ENCODE measurements around the gene FERMT2. TPM values are rescaled to one million over a fixed set of nuclear protein-coding genes. Genes with fewer than 3 reads are reported as not detected.

The FERMT2 gene
- total and polyA plus RNA-seq, 9 of the 15 experiments (the other 6 are each of a cell fraction or from before 2014, with no cell fraction given), result 0.10 to 1.3 (median 0.40) TPM

GRCh38 chr14:52873065-52873464, 77.8 kb downstream of the FERMT2 start:
- Histone ChIP-seq H3K4me3 (no peak overlapping the region), H3K27me3 (ENCODE audit: control insufficient read depth in 2 of 2, insufficient read depth in 2 of 2, low read length in 2 of 2) (0 out of 5 replicates have a peak, but pooled peaks cover 0 to 6% of the 10 kb centered on the region in 2 experiments), H3K9me1 (ENCODE audit: control insufficient read depth, insufficient read depth, low read length) (no peaks in the 10 kb centered on the region), H2AFZ (ENCODE audit: low read depth, low read length) (no peak overlapping the region), H3K9ac (ENCODE audit: insufficient read depth in 1 of 2, low read depth in 2 of 2, low read length in 2 of 2) (no peak overlapping the region), H3K9me3 (replicated peaks; ENCODE audit: control insufficient read depth, insufficient read depth, low read depth, low read length) (no peaks in the 10 kb centered on the region), H3K36me3 (ENCODE audit: control insufficient read depth, insufficient read depth, low read length) (no peaks in the 10 kb centered on the region), H4K20me1 (replicated peaks; ENCODE audit: control insufficient read depth, insufficient read depth, low read length) (no peaks in the 10 kb centered on the region), H3K4me2 (ENCODE audit: insufficient read depth, low read length) (no peak overlapping the region), H3K27ac (ENCODE audit: extremely low read depth, low read depth, low read length) (no peak overlapping the region), H3K4me1 (replicated peaks in 1 of 2; ENCODE audit: control insufficient read depth in 2 of 2, insufficient read depth in 2 of 2, low read length in 2 of 2) (no peaks in the 10 kb centered on the region), H3K79me2 (ENCODE audit: control insufficient read depth, insufficient read depth, low read length) (no peaks in the 10 kb centered on the region)
- ATAC-seq (no peak), DNase-seq (ENCODE audit: extremely low read depth in 1 of 4, low spot score in 3 of 4) (no peak), FAIRE-seq (no peak)
- in situ Hi-C loops (cut with MboI), result no loop called here
- intact Hi-C loops (cut with micrococcal nuclease), result no loop called here
- no TSS peak for BruUV-seq (replicated peaks)
- ChIA-PET CTCF (ENCODE audit: low intra/inter-chr PET ratio) (no interaction called here), POLR2A (interaction anchor here (0.7 kb wide), 1 partner anchor 72 kb away, joined by 3 read pairs; no protein-coding TSS in a partner anchor)
- TF ChIP-seq MCM7 (IDR thresholded peaks at IDR 0.05) (no peak), TCF15 (CRISPR knock-in tag; IDR thresholded peaks at IDR 0.05) (no peak)
- 13% methylated on average over 4 of the region's 4 CpGs for WGBS (ENCODE audit: insufficient coverage, low coverage, missing lambda C conversion rate)

- Histone ChIP-seq H4K20me1 (replicated peaks; ENCODE audit: control insufficient read depth, insufficient read depth, low read length) (no peaks in the 10 kb centered on the region), H3K27ac (ENCODE audit: extremely low read depth, low read depth, low read length) (no peak overlapping the region), H2AFZ (ENCODE audit: low read depth, low read length) (no peak overlapping the region), H3K36me3 (ENCODE audit: control insufficient read depth, insufficient read depth, low read length) (no peaks in the 10 kb centered on the region), H3K27me3 (ENCODE audit: control insufficient read depth in 2 of 2, insufficient read depth in 2 of 2, low read length in 2 of 2) (0 out of 5 replicates have a peak, but pooled peaks cover 0 to 6% of the 10 kb centered on the region in 2 experiments), H3K4me2 (ENCODE audit: insufficient read depth, low read length) (no peak overlapping the region), H3K79me2 (ENCODE audit: control insufficient read depth, insufficient read depth, low read length) (no peaks in the 10 kb centered on the region), H3K4me1 (replicated peaks in 1 of 2; ENCODE audit: control insufficient read depth in 2 of 2, insufficient read depth in 2 of 2, low read length in 2 of 2) (no peaks in the 10 kb centered on the region), H3K9me1 (ENCODE audit: control insufficient read depth, insufficient read depth, low read length) (no peaks in the 10 kb centered on the region), H3K4me3 (no peak overlapping the region), H3K9me3 (replicated peaks; ENCODE audit: control insufficient read depth, insufficient read depth, low read depth, low read length) (no peaks in the 10 kb centered on the region), H3K9ac (ENCODE audit: insufficient read depth in 1 of 2, low read depth in 2 of 2, low read length in 2 of 2) (no peak overlapping the region)
- ChIA-PET CTCF (ENCODE audit: low intra/inter-chr PET ratio) (no interaction called here), POLR2A (no interaction called here)
- ATAC-seq, result no peak
- no TSS peak for BruUV-seq (replicated peaks)
- 3% methylated on average over 3 of the region's 3 CpGs for WGBS (ENCODE audit: insufficient coverage, low coverage, missing lambda C conversion rate)
- no peak for FAIRE-seq
- intact Hi-C loops (cut with micrococcal nuclease) (no loop called here), in situ Hi-C loops (cut with MboI) (no loop called here)
- DNase-seq (ENCODE audit: extremely low read depth in 1 of 4, low spot score in 3 of 4), result no peak
- TF ChIP-seq CBFB (CRISPR knock-in tag; IDR thresholded peaks at IDR 0.05), result no peak
- TF ChIP-seq MCM5 (IDR thresholded peaks at IDR 0.05; ENCODE audit: low read depth), result no peak
- TF ChIP-seq TCF3 (CRISPR knock-in tag; IDR thresholded peaks at IDR 0.05), result no peak
- TF ChIP-seq ZNF584 (CRISPR knock-in tag; IDR thresholded peaks at IDR 0.05; ENCODE audit: low read depth), result no peak
- no peak for TF ChIP-seq SUPT5H (IDR thresholded peaks at IDR 0.05)
- TF ChIP-seq ELF2 (CRISPR knock-in tag; IDR thresholded peaks at IDR 0.05), result no peak
- TF ChIP-seq EWSR1 (IDR thresholded peaks at IDR 0.05; ENCODE audit: borderline replicate concordance, low read depth, partially characterized antibody), result no peak
- TF ChIP-seq DDX20 (tag; IDR thresholded peaks at IDR 0.05; ENCODE audit: low read depth), result no peak
- no peak for TF ChIP-seq SMAD3 (CRISPR knock-in tag; conservative IDR thresholded peaks at IDR 0.05)
Observed at GRCh38 chr14:52871606-52872005, 79.2 kb downstream of the FERMT2 start.

All from K562 (cell line).